ENCODE measurements around the gene DDX39B. TPM values are rescaled to one million over a fixed set of nuclear protein-coding genes. Genes with fewer than 3 reads are reported as not detected.

Gene DDX39B
- total and polyA plus RNA-seq, 4 donors: 146 to 570 (median 253) TPM

- Histone ChIP-seq H3K4me3 (ENCODE audit: low read length in 2 of 2) (no peak overlapping the region), H3K4me1 (ENCODE audit: control insufficient read depth in 1 of 2, insufficient read depth in 2 of 2, low read length in 2 of 2) (no peaks in the 10 kb centered on the region), H3K36me3 (ENCODE audit: control insufficient read depth in 1 of 2, insufficient read depth in 2 of 2, low read length in 1 of 2) (peaks cover 11 to 22% of the 10 kb centered on the region in 2 donors), H3K27ac (ENCODE audit: low read depth in 1 of 2, low read length in 2 of 2) (no peak overlapping the region), H3K9me3 (ENCODE audit: control insufficient read depth, low read length) (no peaks in the 10 kb centered on the region), H3K27me3 (ENCODE audit: control insufficient read depth in 1 of 2, insufficient read depth in 2 of 2, low read length in 1 of 2) (no peaks in the 10 kb centered on the region)
- WGBS, 2 donors: 78 to 92% methylated on average over 1 of the region's 1 CpG
- intact Hi-C loops (cut with DNase I): no loop called here
- ATAC-seq (ENCODE audit: low FRiP score): no peak
- no peak for DNase-seq
These were observed 8.4 kb downstream of the DDX39B start for GRCh38 chr6:31533455-31533841.

- H3K4me1 ChIP-seq (ENCODE audit: control insufficient read depth in 1 of 2, insufficient read depth in 2 of 2, low read length in 2 of 2): no peaks in the 10 kb centered on the region
- no peaks in the 10 kb centered on the region for H3K27me3 ChIP-seq (ENCODE audit: control insufficient read depth in 1 of 2, insufficient read depth in 2 of 2, low read length in 1 of 2)
- intact Hi-C loops (cut with DNase I): no loop called here
- no peak overlapping the region for H3K4me3 ChIP-seq (ENCODE audit: low read length in 2 of 2)
- DNase-seq (no peak), ATAC-seq (ENCODE audit: low FRiP score) (no peak)
- 58 to 65% methylated on average over 9 of the region's 9 CpGs for WGBS, 2 donors
- H3K27ac ChIP-seq (ENCODE audit: low read depth in 1 of 2, low read length in 2 of 2): no peak overlapping the region
- H3K9me3 ChIP-seq (ENCODE audit: control insufficient read depth, low read length): no peaks in the 10 kb centered on the region
- peaks cover 9 to 21% of the 10 kb centered on the region in 2 donors for H3K36me3 ChIP-seq (ENCODE audit: control insufficient read depth in 1 of 2, insufficient read depth in 2 of 2, low read length in 1 of 2)
These were observed 9.0 kb downstream of the DDX39B start for GRCh38 chr6:31532644-31533454.

- no peak for ATAC-seq (ENCODE audit: low FRiP score)
- Histone ChIP-seq H3K4me1 (ENCODE audit: control insufficient read depth in 1 of 2, insufficient read depth in 2 of 2, low read length in 2 of 2) (no peaks in the 10 kb centered on the region), H3K9me3 (ENCODE audit: control insufficient read depth, low read length) (no peaks in the 10 kb centered on the region), H3K4me3 (ENCODE audit: low read length in 2 of 2) (no peak overlapping the region), H3K36me3 (ENCODE audit: control insufficient read depth in 1 of 2, insufficient read depth in 2 of 2, low read length in 1 of 2) (peaks cover 9 to 21% of the 10 kb centered on the region in 2 donors), H3K27ac (ENCODE audit: low read depth in 1 of 2, low read length in 2 of 2) (no peak overlapping the region), H3K27me3 (ENCODE audit: control insufficient read depth in 1 of 2, insufficient read depth in 2 of 2, low read length in 1 of 2) (no peaks in the 10 kb centered on the region)
- no peak for DNase-seq
- WGBS, 2 donors: 63 to 72% methylated on average over 8 to 9 of the region's 9 CpGs
- intact Hi-C loops (cut with DNase I): no loop called here
These were observed 9.8 kb downstream of the DDX39B start for GRCh38 chr6:31531771-31532643.

GRCh38 chr6:31531162-31531561 is 10.6 kb downstream of the DDX39B start:
- ATAC-seq (ENCODE audit: low FRiP score) (no peak), DNase-seq (no peak)
- intact Hi-C loops (cut with DNase I): no loop called here
- H3K36me3 ChIP-seq (ENCODE audit: control insufficient read depth in 1 of 2, insufficient read depth in 2 of 2, low read length in 1 of 2): peaks cover 9 to 17% of the 10 kb centered on the region in 2 donors
- no peak overlapping the region for H3K4me3 ChIP-seq (ENCODE audit: low read length in 2 of 2)
- WGBS, 2 donors: 83 to 86% methylated on average over 7 of the region's 7 CpGs
- no peaks in the 10 kb centered on the region for H3K9me3 ChIP-seq (ENCODE audit: control insufficient read depth, low read length)
- no peak overlapping the region for H3K27ac ChIP-seq (ENCODE audit: low read depth in 1 of 2, low read length in 2 of 2)
- H3K27me3 ChIP-seq (ENCODE audit: control insufficient read depth in 1 of 2, insufficient read depth in 2 of 2, low read length in 1 of 2): no peaks in the 10 kb centered on the region
- no peaks in the 10 kb centered on the region for H3K4me1 ChIP-seq (ENCODE audit: control insufficient read depth in 1 of 2, insufficient read depth in 2 of 2, low read length in 2 of 2)

- ATAC-seq (ENCODE audit: low FRiP score): no peak
- peaks cover 9 to 12% of the 10 kb centered on the region in 2 donors for H3K36me3 ChIP-seq (ENCODE audit: control insufficient read depth in 1 of 2, insufficient read depth in 2 of 2, low read length in 1 of 2)
These were observed 11.1 kb downstream of the DDX39B start for GRCh38 chr6:31530659-31531058.

GRCh38 chr6:31529329-31530150 is 12.3 kb downstream of the DDX39B start:
- Histone ChIP-seq H3K4me1 (ENCODE audit: control insufficient read depth in 1 of 2, insufficient read depth in 2 of 2, low read length in 2 of 2) (no peaks in the 10 kb centered on the region), H3K27me3 (ENCODE audit: control insufficient read depth in 1 of 2, insufficient read depth in 2 of 2, low read length in 1 of 2) (no peaks in the 10 kb centered on the region), H3K4me3 (ENCODE audit: low read length in 2 of 2) (no peak overlapping the region), H3K27ac (ENCODE audit: low read depth in 1 of 2, low read length in 2 of 2) (no peak overlapping the region), H3K9me3 (ENCODE audit: control insufficient read depth, low read length) (no peaks in the 10 kb centered on the region), H3K36me3 (ENCODE audit: control insufficient read depth in 1 of 2, insufficient read depth in 2 of 2, low read length in 1 of 2) (peaks cover 5 to 7% of the 10 kb centered on the region in 2 donors)
- WGBS, 2 donors: 40 to 45% methylated on average over 12 of the region's 12 CpGs
- ATAC-seq (ENCODE audit: low FRiP score) (no peak), DNase-seq (no peak)
- intact Hi-C loops (cut with DNase I): no loop called here

More at GRCh38 chr6:31530659-31531058, 11.1 kb downstream of the DDX39B start:
- H3K4me1 ChIP-seq (ENCODE audit: control insufficient read depth in 1 of 2, insufficient read depth in 2 of 2, low read length in 2 of 2): no peaks in the 10 kb centered on the region
- intact Hi-C loops (cut with DNase I): no loop called here
- no peak overlapping the region for H3K27ac ChIP-seq (ENCODE audit: low read depth in 1 of 2, low read length in 2 of 2)
- no peak overlapping the region for H3K4me3 ChIP-seq (ENCODE audit: low read length in 2 of 2)
- H3K27me3 ChIP-seq (ENCODE audit: control insufficient read depth in 1 of 2, insufficient read depth in 2 of 2, low read length in 1 of 2): no peaks in the 10 kb centered on the region
- no peak for DNase-seq
- H3K9me3 ChIP-seq (ENCODE audit: control insufficient read depth, low read length): no peaks in the 10 kb centered on the region
- WGBS, 2 donors: 62 to 66% methylated on average over 6 of the region's 6 CpGs

GRCh38 chr6:31528821-31529328 is 12.9 kb downstream of the DDX39B start, which contains the start of gene MCCD1:
Gene MCCD1 (plus strand): TSS chr6:31528962. CDS start chr6:31529015, 53 bp downstream.
- Histone ChIP-seq H3K9me3 (ENCODE audit: control insufficient read depth, low read length) (no peaks in the 10 kb centered on the region), H3K27ac (ENCODE audit: low read depth in 1 of 2, low read length in 2 of 2) (no peak within 1 kb of the TSS), H3K27me3 (ENCODE audit: control insufficient read depth in 1 of 2, insufficient read depth in 2 of 2, low read length in 1 of 2) (no peaks in the 10 kb centered on the region), H3K4me3 (ENCODE audit: low read length in 2 of 2) (no peak within 1 kb of the TSS), H3K36me3 (ENCODE audit: control insufficient read depth in 1 of 2, insufficient read depth in 2 of 2, low read length in 1 of 2) (peaks cover 2 to 7% of the 10 kb centered on the region in 2 donors), H3K4me1 (ENCODE audit: control insufficient read depth in 1 of 2, insufficient read depth in 2 of 2, low read length in 2 of 2) (no peaks in the 10 kb centered on the region)
- ATAC-seq (ENCODE audit: low FRiP score) (no peak), DNase-seq (no peak)
- WGBS, 2 donors: 47 to 64% methylated on average over 5 to 7 of the region's 7 CpGs
- intact Hi-C loops (cut with DNase I): no loop called here

- Histone ChIP-seq H3K27me3 (ENCODE audit: control insufficient read depth in 1 of 2, insufficient read depth in 2 of 2, low read length in 1 of 2) (no peaks in the 10 kb centered on the region), H3K27ac (ENCODE audit: low read depth in 1 of 2, low read length in 2 of 2) (no peak overlapping the region), H3K9me3 (ENCODE audit: control insufficient read depth, low read length) (no peaks in the 10 kb centered on the region), H3K4me1 (ENCODE audit: control insufficient read depth in 1 of 2, insufficient read depth in 2 of 2, low read length in 2 of 2) (no peaks in the 10 kb centered on the region), H3K36me3 (ENCODE audit: control insufficient read depth in 1 of 2, insufficient read depth in 2 of 2, low read length in 1 of 2) (peaks cover 2 to 7% of the 10 kb centered on the region in 2 donors), H3K4me3 (ENCODE audit: low read length in 2 of 2) (no peak overlapping the region)
- DNase-seq (no peak), ATAC-seq (ENCODE audit: low FRiP score) (no peak)
- WGBS, 2 donors: 81 to 82% methylated on average over 4 of the region's 4 CpGs
- intact Hi-C loops (cut with DNase I): no loop called here
These were observed 13.5 kb downstream of the DDX39B start for GRCh38 chr6:31528307-31528777.

Data from aorta (tissue), 5 donors.